SK-N-SH (cell line): ENCODE measurements around the gene BORA.

Experiments
- CTCF ChIP-seq: fragments of 200-600 bp; sonication (generic); IDR thresholded peaks from 2 replicates; pipeline ENCODE4 v1.6.1; 2017; ENCODE audit warnings: antibody characterized with exemption, mild to moderate bottlenecking, moderate library complexity
- ELF1 ChIP-seq: IDR thresholded peaks from 2 replicates; pipeline ENCODE4 v1.4.0; 2012
- FOXM1 ChIP-seq: IDR thresholded peaks from 2 replicates; pipeline ENCODE4 v1.4.0; 2012; ENCODE audit warnings: low read depth, mild to moderate bottlenecking
- GABPA ChIP-seq: IDR thresholded peaks from 2 replicates; pipeline ENCODE4 v1.4.0; 2012; ENCODE audit warnings: low read depth, mild to moderate bottlenecking
- MEF2A ChIP-seq: IDR thresholded peaks from 2 replicates; pipeline ENCODE4 v1.4.0; 2012; ENCODE audit warnings: low read depth, borderline replicate concordance
- SIN3A ChIP-seq: IDR thresholded peaks from 2 replicates; pipeline ENCODE4 v1.6.1; 2012; ENCODE audit warnings: low read depth, mild to moderate bottlenecking, low read length, moderate library complexity, borderline replicate concordance

DNA sequence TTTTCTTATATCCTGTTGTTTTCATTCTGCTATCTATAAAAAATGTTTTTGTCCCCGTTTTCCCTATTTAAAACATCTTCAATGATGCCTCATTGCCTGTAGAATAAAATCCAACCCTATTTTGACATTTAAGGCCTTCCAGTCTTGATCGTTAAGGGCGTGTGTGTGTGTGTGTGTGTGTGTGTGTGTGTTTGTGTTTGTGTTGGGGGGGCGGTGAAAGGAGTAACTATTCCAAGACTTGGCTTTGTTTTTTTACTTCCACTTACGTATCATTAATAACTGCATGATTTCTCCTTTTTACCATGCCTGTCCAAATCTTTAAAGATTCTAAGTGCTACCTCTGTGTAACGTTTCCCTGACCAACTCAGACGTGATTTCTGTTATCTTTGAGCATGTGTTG lies 55.0 kb downstream of the BORA start:
- TF ChIP-seq CTCF (no peak), ELF1 (no peak), MEF2A (no peak), SIN3A (0 out of 2 replicates have a peak, but pooled peaks have one; percentile 40), GABPA (no peak), FOXM1 (no peak)
